ENCODE results near the gene KLHL24. TPM values are rescaled to one million over a fixed set of nuclear protein-coding genes. Genes with fewer than 3 reads are reported as not detected.

Gene KLHL24
- polyA plus RNA-seq, 1 experiment: 33.6 TPM

DNA sequence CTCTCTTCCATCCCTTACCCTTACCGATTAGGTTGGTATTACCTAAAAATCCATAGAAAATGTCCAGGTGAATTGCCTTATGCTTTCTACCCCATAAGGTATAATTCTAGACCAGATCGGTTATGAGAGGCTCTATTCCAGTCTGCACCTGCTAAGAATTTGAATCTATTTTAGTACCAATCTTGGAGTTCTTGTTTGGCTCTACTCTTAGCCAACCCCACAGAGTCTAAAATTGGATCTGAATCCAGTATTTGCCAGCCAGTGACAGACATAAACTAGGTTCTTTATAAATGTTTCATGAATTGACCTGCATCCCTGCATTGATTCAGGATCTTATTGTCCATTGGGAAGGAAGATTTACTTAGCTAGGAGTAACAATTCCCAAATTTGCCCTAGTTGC, 6.5 kb downstream of the KLHL24 start:
- no peak for DNase-seq (ENCODE audit: low read depth, low spot score)
- CTCF ChIA-PET: interaction anchor here (0.6 to 0.7 kb wide), 3 partner anchors 12 to 457 kb away, joined by 3 to 5 read pairs (median 4); no protein-coding TSS in a partner anchor
- H3K27ac ChIP-seq (ENCODE audit: low read depth, low read length): no peak overlapping the region
- no peaks in the 10 kb centered on the region for H3K9me3 ChIP-seq (ENCODE audit: control insufficient read depth, insufficient read depth, low read length)
- TF ChIP-seq, protein P1, sequence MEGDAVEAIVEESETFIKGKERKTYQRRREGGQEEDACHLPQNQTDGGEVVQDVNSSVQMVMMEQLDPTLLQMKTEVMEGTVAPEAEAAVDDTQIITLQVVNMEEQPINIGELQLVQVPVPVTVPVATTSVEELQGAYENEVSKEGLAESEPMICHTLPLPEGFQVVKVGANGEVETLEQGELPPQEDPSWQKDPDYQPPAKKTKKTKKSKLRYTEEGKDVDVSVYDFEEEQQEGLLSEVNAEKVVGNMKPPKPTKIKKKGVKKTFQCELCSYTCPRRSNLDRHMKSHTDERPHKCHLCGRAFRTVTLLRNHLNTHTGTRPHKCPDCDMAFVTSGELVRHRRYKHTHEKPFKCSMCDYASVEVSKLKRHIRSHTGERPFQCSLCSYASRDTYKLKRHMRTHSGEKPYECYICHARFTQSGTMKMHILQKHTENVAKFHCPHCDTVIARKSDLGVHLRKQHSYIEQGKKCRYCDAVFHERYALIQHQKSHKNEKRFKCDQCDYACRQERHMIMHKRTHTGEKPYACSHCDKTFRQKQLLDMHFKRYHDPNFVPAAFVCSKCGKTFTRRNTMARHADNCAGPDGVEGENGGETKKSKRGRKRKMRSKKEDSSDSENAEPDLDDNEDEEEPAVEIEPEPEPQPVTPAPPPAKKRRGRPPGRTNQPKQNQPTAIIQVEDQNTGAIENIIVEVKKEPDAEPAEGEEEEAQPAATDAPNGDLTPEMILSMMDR (IDR thresholded peaks at IDR 0.05; ENCODE audit: low read depth, low read length): no peak
- POLR2A ChIA-PET: no interaction called here
- no peak overlapping the region for H3K4me3 ChIP-seq (ENCODE audit: low read depth, low read length)
- H3K27me3 ChIP-seq (ENCODE audit: control insufficient read depth, insufficient read depth, low read length): no peaks in the 10 kb centered on the region

DNA sequence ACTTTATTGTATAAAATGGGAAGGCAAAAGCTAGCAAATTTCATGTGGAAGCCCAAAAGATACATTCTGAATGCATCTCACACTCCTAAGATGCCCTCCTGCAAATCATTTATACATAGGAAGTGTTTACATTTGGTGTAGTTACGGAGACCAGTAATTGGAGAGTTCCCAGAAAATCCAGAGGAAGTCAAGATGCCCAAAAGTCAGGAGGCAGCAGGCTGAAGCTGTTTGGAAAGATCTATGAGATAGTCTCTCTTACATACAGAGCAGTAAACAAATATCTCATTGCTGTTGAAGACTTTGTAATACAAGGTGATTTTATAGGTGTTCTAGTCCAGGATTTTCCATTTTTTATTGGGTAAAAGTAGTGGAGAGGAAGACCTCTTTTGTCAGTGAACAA, 8.8 kb downstream of the KLHL24 start:
- CTCF ChIA-PET: interaction anchor here (0.6 to 0.8 kb wide), 2 partner anchors 14 to 104 kb away, joined by 3 to 5 read pairs; no protein-coding TSS in a partner anchor
- POLR2A ChIA-PET: no interaction called here
- TF ChIP-seq, protein P1 (IDR thresholded peaks at IDR 0.05; ENCODE audit: low read depth, low read length): no peak

DNA sequence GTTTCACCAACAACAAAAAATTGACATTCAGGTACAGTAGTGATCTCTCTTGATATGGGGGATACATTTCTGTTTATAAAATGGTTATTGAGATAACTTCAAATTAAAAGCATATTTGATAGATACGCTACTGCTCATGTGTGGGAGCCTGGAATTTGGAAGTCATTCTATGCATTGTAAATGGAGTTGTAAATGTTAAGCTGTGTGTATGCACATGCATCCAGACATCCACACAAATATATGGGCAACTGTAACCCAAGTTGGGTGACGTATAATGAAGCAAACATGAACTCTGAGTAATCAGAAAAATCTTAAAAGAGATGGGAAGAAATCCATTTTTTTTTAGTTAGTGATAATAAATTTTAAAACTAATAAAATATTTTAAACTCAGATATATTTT, 9.8 kb downstream of the KLHL24 start:
- no peaks in the 10 kb centered on the region for H3K9me3 ChIP-seq (ENCODE audit: control insufficient read depth, insufficient read depth, low read length)
- POLR2A ChIA-PET: interaction anchor here (1.0 kb wide), 1 partner anchor 9 kb away, joined by 3 read pairs; no protein-coding TSS in a partner anchor
- CTCF ChIA-PET: interaction anchor here (1.3 kb wide), 1 partner anchor 122 kb away, joined by 5 read pairs; no protein-coding TSS in a partner anchor
- H3K4me3 ChIP-seq (ENCODE audit: low read depth, low read length): no peak overlapping the region
- TF ChIP-seq, protein P1 (IDR thresholded peaks at IDR 0.05; ENCODE audit: low read depth, low read length): no peak
- no peak for DNase-seq (ENCODE audit: low read depth, low spot score)
- no peak overlapping the region for H3K27ac ChIP-seq (ENCODE audit: low read depth, low read length)
- H3K27me3 ChIP-seq (ENCODE audit: control insufficient read depth, insufficient read depth, low read length): no peaks in the 10 kb centered on the region

More for the DNA sequence above, 8.8 kb downstream of the KLHL24 start:
- Histone ChIP-seq H3K9me3 (ENCODE audit: control insufficient read depth, insufficient read depth, low read length) (no peaks in the 10 kb centered on the region), H3K4me3 (ENCODE audit: low read depth, low read length) (no peak overlapping the region), H3K27ac (ENCODE audit: low read depth, low read length) (no peak overlapping the region), H3K27me3 (ENCODE audit: control insufficient read depth, insufficient read depth, low read length) (no peaks in the 10 kb centered on the region)
- no peak for DNase-seq (ENCODE audit: low read depth, low spot score)

DNA sequence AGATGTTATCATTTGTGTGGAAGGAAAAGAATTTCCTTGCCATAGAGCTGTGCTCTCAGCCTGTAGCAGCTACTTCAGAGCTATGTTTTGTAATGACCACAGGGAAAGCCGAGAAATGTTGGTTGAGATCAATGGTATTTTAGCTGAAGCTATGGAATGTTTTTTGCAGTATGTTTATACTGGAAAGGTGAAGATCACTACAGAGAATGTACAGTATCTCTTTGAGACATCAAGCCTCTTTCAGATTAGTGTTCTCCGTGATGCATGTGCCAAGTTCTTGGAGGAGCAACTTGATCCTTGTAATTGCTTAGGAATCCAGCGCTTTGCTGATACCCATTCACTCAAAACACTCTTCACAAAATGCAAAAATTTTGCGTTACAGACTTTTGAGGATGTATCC, 15.1 kb downstream of the KLHL24 start:
- no peaks in the 10 kb centered on the region for H3K27me3 ChIP-seq (ENCODE audit: control insufficient read depth, insufficient read depth, low read length)
- H3K4me3 ChIP-seq (ENCODE audit: low read depth, low read length): no peak overlapping the region
- H3K27ac ChIP-seq (ENCODE audit: low read depth, low read length): no peak overlapping the region
- CTCF ChIA-PET: interaction anchor here (0.6 kb wide), 1 partner anchor 558 kb away, joined by 3 read pairs; no protein-coding TSS in a partner anchor
- POLR2A ChIA-PET: interaction anchor here (1.0 kb wide), 1 partner anchor 14 kb away, joined by 3 read pairs; no protein-coding TSS in a partner anchor
- TF ChIP-seq, protein P1 (IDR thresholded peaks at IDR 0.05; ENCODE audit: low read depth, low read length): no peak
- no peak for DNase-seq (ENCODE audit: low read depth, low spot score)
- peaks cover 16% of the 10 kb centered on the region for H3K9me3 ChIP-seq (ENCODE audit: control insufficient read depth, insufficient read depth, low read length)

DNA sequence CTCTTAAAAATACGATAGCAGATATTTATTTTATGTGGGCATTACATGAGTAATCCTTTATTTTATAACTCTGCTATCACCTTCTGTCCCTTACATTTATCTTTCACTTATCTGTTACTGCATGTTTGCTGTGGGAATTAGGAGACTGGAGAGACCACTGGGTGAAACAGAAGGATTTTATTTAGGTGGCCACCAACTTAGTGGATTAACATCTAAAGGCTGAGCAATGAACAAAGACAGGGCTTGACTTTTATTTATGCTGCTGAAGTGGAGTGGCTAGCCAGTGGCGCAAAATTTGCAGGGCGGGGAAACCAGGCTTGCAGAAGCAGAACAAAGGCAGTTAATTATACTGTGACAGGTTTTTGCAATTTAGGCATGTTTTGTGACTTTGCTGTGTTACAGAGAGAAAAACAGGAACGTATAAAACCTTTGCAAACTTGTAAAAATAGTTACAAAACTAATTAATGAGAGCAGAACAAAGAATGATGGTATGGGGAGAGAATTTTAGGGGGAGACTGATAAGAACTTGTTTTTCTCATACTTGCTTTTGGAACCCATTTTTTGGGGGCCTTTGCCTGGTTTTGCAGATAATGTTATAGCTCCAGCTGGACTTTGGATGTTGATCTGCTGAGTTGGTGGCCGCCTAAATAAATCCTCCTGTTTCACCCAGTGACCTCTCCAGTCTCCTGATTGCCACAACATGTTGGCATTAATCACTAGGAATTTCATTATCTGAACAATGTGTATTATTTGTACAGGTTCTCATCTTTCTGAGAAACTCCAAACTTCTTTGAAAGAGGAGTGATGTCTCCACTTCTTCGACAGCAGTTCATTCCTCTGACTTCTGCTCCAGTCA, 18.0 kb downstream of the KLHL24 start:
- TF ChIP-seq, protein P1 (IDR thresholded peaks at IDR 0.05; ENCODE audit: low read depth, low read length): no peak
- ChIA-PET CTCF (no interaction called here), POLR2A (no interaction called here)
- no peak for DNase-seq (ENCODE audit: low read depth, low spot score)
- Histone ChIP-seq H3K27ac (ENCODE audit: low read depth, low read length) (no peak overlapping the region), H3K27me3 (ENCODE audit: control insufficient read depth, insufficient read depth, low read length) (no peaks in the 10 kb centered on the region), H3K9me3 (ENCODE audit: control insufficient read depth, insufficient read depth, low read length) (peaks cover 18% of the 10 kb centered on the region), H3K4me3 (ENCODE audit: low read depth, low read length) (no peak overlapping the region)

All from AG04450 (cell line).